Uterus (tissue), 4 donors: Measurements from ENCODE around the gene EMC1. TPM values are rescaled to one million over a fixed set of nuclear protein-coding genes. Genes with fewer than 3 reads are reported as not detected.
"Not testable (repeated sequence)": the region's sequence is repeated elsewhere in the genome, so short reads cannot be mapped to it uniquely, and the experiment has no call there.

Experiments used
- DNase-seq, 2 donors: peaks; one replicate each; pipeline ENCODE4 v3.0.0-alpha.2; 2019 to 2020
- H3K27ac ChIP-seq, 2 donors: fragments of 200-600 bp; sonication (generic); 1 replicate in 1 of 2; 2 replicates in 1 of 2; pipeline ENCODE4 v1.5.1; 2016 to 2018
- H3K27me3 ChIP-seq, 2 donors: fragments of 200-600 bp; sonication (generic); one replicate each; pipeline ENCODE4 v1.5.1; 2018 to 2019; ENCODE audit warnings: control low read depth in 1 of 2
- H3K36me3 ChIP-seq, 2 donors: fragments of 200-600 bp; sonication (generic); one replicate each; pipeline ENCODE4 v1.5.1; 2019; ENCODE audit warnings: control low read depth in 1 of 2
- H3K4me1 ChIP-seq, 2 donors: fragments of 200-600 bp; sonication (generic); one replicate each; pipeline ENCODE4 v1.5.1; 2018 to 2019; ENCODE audit warnings: control low read depth in 1 of 2
- H3K4me3 ChIP-seq, 2 donors: fragments of 200-600 bp; sonication (generic); 1 replicate in 1 of 2; 2 replicates in 1 of 2; pipeline ENCODE4 v1.5.1; 2018 to 2019; ENCODE audit warnings: mild to moderate bottlenecking in 1 of 2
- H3K9me3 ChIP-seq, 2 donors: fragments of 200-600 bp; sonication (generic); one replicate each; pipeline ENCODE4 v1.5.1; 2019; ENCODE audit warnings: control low read depth in 1 of 2
- POLR2A ChIP-seq, 2 donors: fragments of 450-650 bp; IDR thresholded peaks; one replicate each; pipeline ENCODE4 v1.6.1; 2016; ENCODE audit warnings: antibody characterized with exemption in 2 of 2, mild to moderate bottlenecking in 1 of 2, moderate library complexity in 1 of 2
- intact Hi-C: fragments of 100-400 bp; cut with DNase I; formaldehyde crosslinking; loops from one replicate; pipeline ENCODE4 v1.15.1; 2023; ENCODE audit warnings: low total_unique reads
- total RNA-seq, 4 donors: library from RNA; depleted of rRNA in 3 of 4; stranded (reverse); fragments of >200 nt in 3 of 4; gene quantifications; one replicate each; pipeline versions ENCODE4 v1.1.0 to v1.2.4, GENCODE V29; 2014 to 2023
- TF ChIP-seq, protein P1 (sequence below), 4 experiments: fragments of 200-600 bp in 2 of 4; fragments of 450-650 bp in 2 of 4; sonication (generic) in 2 of 4; IDR thresholded peaks; one replicate each; pipeline ENCODE4 v1.5.1; 2016 to 2019; ENCODE audit warnings: antibody characterized with exemption in 4 of 4, mild to moderate bottlenecking in 2 of 4, moderate library complexity in 1 of 4
- donor health status: DM: yes; HTN: yes; CAD: no.

EMC1 gene
- total RNA-seq, 4 donors from 2014 or later = 19.4 to 63.9 (median 41.3) TPM

GRCh38 chr1:19222979-19223824 is 28.1 kb downstream of the EMC1 start:
- H3K27me3 ChIP-seq = no peaks in the 10 kb centered on the region
- intact Hi-C loops = no loop called here
- DNase-seq = no peak

DNA sequence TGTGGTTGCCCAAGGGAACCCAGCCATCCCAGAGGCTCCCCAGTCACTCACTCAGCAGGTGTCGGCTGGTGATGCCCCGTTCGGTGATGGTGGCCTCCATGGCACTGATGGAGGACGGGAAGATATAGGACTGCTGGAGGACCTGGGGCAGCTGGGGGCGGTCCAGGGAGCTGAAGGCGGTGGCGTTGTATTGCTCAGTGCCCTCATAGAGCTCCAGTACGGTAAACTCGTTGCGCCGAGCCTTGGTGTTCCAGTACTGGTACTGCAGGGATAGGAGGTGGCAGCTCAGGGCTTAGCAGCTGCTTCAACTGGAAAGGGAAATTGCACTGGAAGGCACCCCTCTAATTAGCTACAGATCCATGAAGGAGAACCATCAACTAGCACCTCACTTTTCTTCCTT is 28.8 kb downstream of the EMC1 start:
- Histone ChIP-seq H3K4me3 (no peak overlapping the region), H3K36me3 (no peaks in the 10 kb centered on the region), H3K9me3 (no peaks in the 10 kb centered on the region), H3K27me3 (no peaks in the 10 kb centered on the region), H3K4me1 (no peaks in the 10 kb centered on the region), H3K27ac (no peak overlapping the region)
- TF ChIP-seq POLR2A (IDR thresholded peaks at IDR 0.05) = no peak
- intact Hi-C loops = no loop called here
- DNase-seq = no peak

More at GRCh38 chr1:19222979-19223824, 28.1 kb downstream of the EMC1 start:
- Histone ChIP-seq H3K4me3 (no peak overlapping the region), H3K4me1 (no peaks in the 10 kb centered on the region), H3K27ac (no peak overlapping the region), H3K36me3 (no peaks in the 10 kb centered on the region), H3K9me3 (no peaks in the 10 kb centered on the region)
- TF ChIP-seq POLR2A (IDR thresholded peaks at IDR 0.05) = no peak
- TF ChIP-seq, protein P1, sequence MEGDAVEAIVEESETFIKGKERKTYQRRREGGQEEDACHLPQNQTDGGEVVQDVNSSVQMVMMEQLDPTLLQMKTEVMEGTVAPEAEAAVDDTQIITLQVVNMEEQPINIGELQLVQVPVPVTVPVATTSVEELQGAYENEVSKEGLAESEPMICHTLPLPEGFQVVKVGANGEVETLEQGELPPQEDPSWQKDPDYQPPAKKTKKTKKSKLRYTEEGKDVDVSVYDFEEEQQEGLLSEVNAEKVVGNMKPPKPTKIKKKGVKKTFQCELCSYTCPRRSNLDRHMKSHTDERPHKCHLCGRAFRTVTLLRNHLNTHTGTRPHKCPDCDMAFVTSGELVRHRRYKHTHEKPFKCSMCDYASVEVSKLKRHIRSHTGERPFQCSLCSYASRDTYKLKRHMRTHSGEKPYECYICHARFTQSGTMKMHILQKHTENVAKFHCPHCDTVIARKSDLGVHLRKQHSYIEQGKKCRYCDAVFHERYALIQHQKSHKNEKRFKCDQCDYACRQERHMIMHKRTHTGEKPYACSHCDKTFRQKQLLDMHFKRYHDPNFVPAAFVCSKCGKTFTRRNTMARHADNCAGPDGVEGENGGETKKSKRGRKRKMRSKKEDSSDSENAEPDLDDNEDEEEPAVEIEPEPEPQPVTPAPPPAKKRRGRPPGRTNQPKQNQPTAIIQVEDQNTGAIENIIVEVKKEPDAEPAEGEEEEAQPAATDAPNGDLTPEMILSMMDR (IDR thresholded peaks at IDR 0.05) = no peak

DNA sequence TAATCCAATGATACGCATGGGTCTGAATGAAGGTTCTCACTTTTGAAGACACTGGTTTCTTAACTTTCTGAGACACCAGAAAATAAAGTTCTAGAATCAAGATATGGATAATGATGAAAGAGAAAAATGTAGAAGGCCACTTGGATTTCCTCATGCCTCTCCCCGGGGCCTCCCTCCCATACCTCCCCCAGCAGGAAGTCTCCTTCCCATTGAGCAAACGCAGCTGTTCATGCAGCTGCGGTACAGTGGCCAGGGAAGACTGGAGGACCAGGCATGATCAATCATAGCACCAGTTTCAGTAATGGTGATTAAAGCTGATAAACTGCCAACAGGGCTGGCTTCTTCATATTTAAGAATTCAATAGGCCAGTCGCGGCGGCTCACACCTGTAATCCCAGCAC is 30.3 kb downstream of the EMC1 start:
- H3K27me3 ChIP-seq = no peaks in the 10 kb centered on the region
- intact Hi-C loops = no loop called here
- H3K4me3 ChIP-seq = no peak overlapping the region
- H3K9me3 ChIP-seq = no peaks in the 10 kb centered on the region
- H3K4me1 ChIP-seq = no peaks in the 10 kb centered on the region
- DNase-seq = peak in 1 of 2 donors; percentile 25
- no peak overlapping the region for H3K27ac ChIP-seq
- no peaks in the 10 kb centered on the region for H3K36me3 ChIP-seq
- TF ChIP-seq, protein P1 (IDR thresholded peaks at IDR 0.05) = no peak
- TF ChIP-seq POLR2A (IDR thresholded peaks at IDR 0.05) = no peak

- H3K4me1 ChIP-seq = no peaks in the 10 kb centered on the region
- intact Hi-C loops = no loop called here
- H3K9me3 ChIP-seq = no peaks in the 10 kb centered on the region
- H3K36me3 ChIP-seq = no peaks in the 10 kb centered on the region
- no peak overlapping the region for H3K4me3 ChIP-seq
- H3K27ac ChIP-seq = no peak overlapping the region
- TF ChIP-seq POLR2A (IDR thresholded peaks at IDR 0.05) = no peak
- TF ChIP-seq, protein P1 (IDR thresholded peaks at IDR 0.05) = no peak
- H3K27me3 ChIP-seq = no peaks in the 10 kb centered on the region
- DNase-seq = no peak
Measured at GRCh38 chr1:19220080-19220846, 31.1 kb downstream of the EMC1 start.

DNA sequence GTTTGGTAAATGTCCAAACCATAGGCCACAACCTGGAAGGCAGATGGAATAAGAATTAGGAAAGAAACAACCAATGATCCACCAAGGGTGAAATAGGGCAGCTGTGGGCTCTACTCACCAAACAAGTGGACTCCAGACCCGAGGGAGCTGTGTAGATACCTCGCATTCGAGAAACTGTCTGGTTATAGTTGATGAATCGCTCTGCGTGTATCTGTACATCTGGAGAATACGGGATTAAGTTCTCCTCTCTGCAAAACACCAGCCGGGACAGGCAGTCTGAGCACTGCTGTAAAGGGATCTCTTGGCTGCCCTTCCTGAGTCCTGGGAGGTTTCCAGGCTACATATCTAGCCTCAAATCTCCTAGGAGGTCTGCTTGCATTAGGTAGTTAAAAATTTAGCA is 31.9 kb downstream of the EMC1 start:
- H3K36me3 ChIP-seq = no peaks in the 10 kb centered on the region
- intact Hi-C loops = no loop called here
- DNase-seq = no peak
- no peak overlapping the region for H3K27ac ChIP-seq
- TF ChIP-seq POLR2A (IDR thresholded peaks at IDR 0.05) = no peak
- TF ChIP-seq, protein P1 (IDR thresholded peaks at IDR 0.05) = no peak
- no peaks in the 10 kb centered on the region for H3K27me3 ChIP-seq
- H3K4me1 ChIP-seq = no peaks in the 10 kb centered on the region
- H3K9me3 ChIP-seq = no peaks in the 10 kb centered on the region
- H3K4me3 ChIP-seq = no peak overlapping the region

DNA sequence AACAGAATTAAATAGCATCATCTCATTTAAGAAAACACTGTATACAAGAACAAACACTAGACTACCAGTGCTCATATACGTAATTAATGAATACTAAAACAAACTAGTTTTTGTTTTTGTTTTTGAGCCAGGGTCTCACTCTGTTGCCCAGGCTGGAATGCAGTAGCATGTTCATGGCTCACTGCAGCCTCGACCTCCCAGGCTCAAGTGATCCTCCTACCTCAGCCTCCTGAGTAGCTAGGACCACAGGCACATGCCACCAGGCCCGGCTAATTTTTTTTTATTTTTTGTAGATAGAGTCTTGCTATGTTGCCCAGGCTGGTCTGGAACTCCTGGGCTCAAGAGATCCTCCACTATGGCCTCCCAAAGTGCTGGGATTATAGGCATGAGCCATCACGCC is 34.7 kb downstream of the EMC1 start:
- H3K27ac ChIP-seq, H3K9me3 ChIP-seq, H3K27me3 ChIP-seq, DNase-seq, H3K36me3 ChIP-seq, H3K4me3 ChIP-seq, H3K4me1 ChIP-seq, intact Hi-C loops: not testable (repeated sequence)
